Mesothelial cell of epicardium (in vitro differentiated cells): ENCODE measurements around the gene KCNH3. TPM values are rescaled to one million over a fixed set of nuclear protein-coding genes. Genes with fewer than 3 reads are reported as not detected.

Source experiments
- DNase-seq, 2 experiments: peaks; one replicate each; pipeline ENCODE4 v3.0.0; 2021; ENCODE audit warnings: low spot score in 2 of 2; ENCODE audit not compliant: unreplicated experiment in 2 of 2
- H3K27ac Mint-ChIP-seq: 2 replicates; pipeline ENCODE4 v1.8.0; 2021; ENCODE audit warnings: mixed read lengths
- H3K27me3 Mint-ChIP-seq: 2 replicates; pipeline ENCODE4 v1.8.0; 2021; ENCODE audit warnings: low read depth, mixed read lengths
- H3K36me3 Mint-ChIP-seq: 2 replicates; pipeline ENCODE4 v1.8.0; 2021; ENCODE audit warnings: mixed read lengths
- H3K4me1 Mint-ChIP-seq: 2 replicates; pipeline ENCODE4 v1.8.0; 2021; ENCODE audit warnings: mixed read lengths
- H3K4me3 Mint-ChIP-seq: 2 replicates; pipeline ENCODE4 v1.8.0; 2021; ENCODE audit warnings: mild to moderate bottlenecking, moderate library complexity, mixed read lengths
- H3K9me3 Mint-ChIP-seq: 2 replicates; pipeline ENCODE4 v1.8.0; 2021; ENCODE audit warnings: mixed read lengths
- total RNA-seq: library from RNA; stranded (reverse); gene quantifications from 3 replicates; pipeline ENCODE4 v1.2.1, GENCODE V29; 2021
- TF ChIP-seq, protein P1 (sequence below): fragments of 200-600 bp; sonication (generic); IDR thresholded peaks from one replicate; pipeline ENCODE4 v1.5.0; 2021; ENCODE audit warnings: antibody characterized with exemption; ENCODE audit not compliant: unreplicated experiment

KCNH3 gene
- total RNA-seq, 1 donor from 2014 or later: 1.8 TPM

DNA sequence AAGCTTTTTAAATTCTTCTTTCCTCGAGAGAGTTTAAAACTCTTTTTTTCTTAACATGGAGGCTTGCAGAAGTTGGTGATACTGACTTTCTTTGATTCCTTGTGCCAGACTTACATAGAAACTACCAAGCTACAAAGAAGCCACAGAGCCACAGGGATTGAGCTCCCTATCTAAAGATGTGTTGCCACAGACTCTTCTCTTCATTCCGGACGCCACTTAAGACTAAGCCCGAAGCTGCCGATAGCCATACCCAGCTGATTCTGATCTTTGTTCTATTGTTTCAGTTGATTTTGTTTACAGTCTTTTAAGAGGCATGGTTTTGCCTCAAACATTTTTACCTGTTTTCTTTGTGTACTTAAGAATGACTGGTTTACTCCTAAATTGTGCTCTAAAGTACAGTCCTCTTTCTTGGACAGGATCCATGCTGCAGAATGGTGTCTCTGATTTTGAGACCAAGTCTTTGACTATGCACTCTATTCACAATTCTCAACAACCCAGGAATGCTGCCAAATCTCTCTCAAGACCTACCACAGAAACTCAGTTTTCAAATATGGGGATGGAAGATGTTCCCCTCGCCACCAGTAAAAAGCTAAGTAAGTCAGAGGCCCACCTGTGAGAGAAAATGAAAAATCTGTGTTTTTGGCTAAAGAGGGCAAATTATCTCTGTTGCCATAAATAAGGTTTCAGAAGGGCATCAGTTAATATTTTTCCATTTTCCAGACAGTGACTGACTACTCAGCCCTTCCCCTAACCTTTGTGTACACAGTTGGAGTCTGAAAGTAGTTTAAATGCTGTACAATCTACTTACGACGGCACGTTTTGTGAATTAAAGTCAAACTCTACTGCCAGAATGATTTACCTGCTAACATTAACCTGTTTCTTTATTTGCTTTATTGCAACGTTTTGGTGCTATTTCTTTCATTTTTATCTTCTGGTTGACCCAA is 42.1 kb upstream of the KCNH3 start:
- DNase-seq: no peak
- Mint-ChIP-seq H3K27me3 (no peaks in the 10 kb centered on the region), H3K27ac (peak overlapping the region; percentile 86), H3K4me3 (no peak overlapping the region), H3K4me1 (peaks cover 30% of the 10 kb centered on the region), H3K9me3 (no peaks in the 10 kb centered on the region), H3K36me3 (peaks cover 40% of the 10 kb centered on the region)
- TF ChIP-seq, protein P1, sequence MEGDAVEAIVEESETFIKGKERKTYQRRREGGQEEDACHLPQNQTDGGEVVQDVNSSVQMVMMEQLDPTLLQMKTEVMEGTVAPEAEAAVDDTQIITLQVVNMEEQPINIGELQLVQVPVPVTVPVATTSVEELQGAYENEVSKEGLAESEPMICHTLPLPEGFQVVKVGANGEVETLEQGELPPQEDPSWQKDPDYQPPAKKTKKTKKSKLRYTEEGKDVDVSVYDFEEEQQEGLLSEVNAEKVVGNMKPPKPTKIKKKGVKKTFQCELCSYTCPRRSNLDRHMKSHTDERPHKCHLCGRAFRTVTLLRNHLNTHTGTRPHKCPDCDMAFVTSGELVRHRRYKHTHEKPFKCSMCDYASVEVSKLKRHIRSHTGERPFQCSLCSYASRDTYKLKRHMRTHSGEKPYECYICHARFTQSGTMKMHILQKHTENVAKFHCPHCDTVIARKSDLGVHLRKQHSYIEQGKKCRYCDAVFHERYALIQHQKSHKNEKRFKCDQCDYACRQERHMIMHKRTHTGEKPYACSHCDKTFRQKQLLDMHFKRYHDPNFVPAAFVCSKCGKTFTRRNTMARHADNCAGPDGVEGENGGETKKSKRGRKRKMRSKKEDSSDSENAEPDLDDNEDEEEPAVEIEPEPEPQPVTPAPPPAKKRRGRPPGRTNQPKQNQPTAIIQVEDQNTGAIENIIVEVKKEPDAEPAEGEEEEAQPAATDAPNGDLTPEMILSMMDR: no peak

DNA sequence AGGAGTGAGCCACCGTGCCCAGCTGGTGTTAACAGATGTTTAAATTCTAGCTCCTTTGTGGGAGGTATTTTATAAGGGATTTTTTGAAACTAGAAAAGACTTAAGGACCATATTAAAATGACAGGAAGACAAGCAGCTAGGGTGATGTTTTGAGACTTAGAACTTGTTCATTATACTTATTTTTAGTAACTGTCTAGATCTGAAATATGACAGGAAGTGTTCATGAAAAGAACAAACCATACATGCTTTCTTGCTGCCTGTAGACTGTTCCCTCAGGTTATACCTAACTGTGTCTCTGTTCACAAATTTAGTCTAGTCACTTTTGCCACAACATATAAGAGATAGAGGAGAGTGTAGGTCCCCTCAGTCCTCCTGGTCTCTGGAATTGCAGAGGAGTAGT is 36.9 kb upstream of the KCNH3 start:
- no peak overlapping the region for H3K4me3 Mint-ChIP-seq
- TF ChIP-seq, protein P1: no peak
- no peaks in the 10 kb centered on the region for H3K27me3 Mint-ChIP-seq
- H3K9me3 Mint-ChIP-seq: no peaks in the 10 kb centered on the region
- H3K27ac Mint-ChIP-seq: peak overlapping the region; percentile 30
- peaks cover 12% of the 10 kb centered on the region for H3K4me1 Mint-ChIP-seq
- peaks cover 50% of the 10 kb centered on the region for H3K36me3 Mint-ChIP-seq
- no peak for DNase-seq

DNA sequence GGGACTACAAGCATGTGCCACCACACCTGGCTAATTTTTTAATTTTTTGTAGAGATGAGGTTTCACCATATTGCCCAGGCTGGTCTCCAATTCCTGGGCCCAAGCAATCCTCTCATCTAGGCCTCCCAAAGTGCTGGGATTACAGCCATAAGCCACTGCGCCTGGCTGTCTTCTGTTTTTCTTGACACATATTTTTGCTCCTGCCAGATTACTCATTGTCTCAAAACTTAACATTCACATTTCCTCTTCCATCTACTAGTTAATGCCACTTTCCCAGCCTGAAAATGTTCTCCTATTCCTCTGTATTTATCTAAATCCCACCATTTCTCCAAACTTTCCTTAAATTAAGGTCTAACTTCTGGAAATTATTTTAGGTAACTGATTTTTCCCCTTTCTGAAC is 36.2 kb upstream of the KCNH3 start:
- no peaks in the 10 kb centered on the region for H3K27me3 Mint-ChIP-seq
- TF ChIP-seq, protein P1: no peak
- no peaks in the 10 kb centered on the region for H3K9me3 Mint-ChIP-seq
- H3K27ac Mint-ChIP-seq: no peak overlapping the region
- H3K4me3 Mint-ChIP-seq: no peak overlapping the region
- no peak for DNase-seq
- H3K36me3 Mint-ChIP-seq: peaks cover 47% of the 10 kb centered on the region
- peaks cover 11% of the 10 kb centered on the region for H3K4me1 Mint-ChIP-seq

DNA sequence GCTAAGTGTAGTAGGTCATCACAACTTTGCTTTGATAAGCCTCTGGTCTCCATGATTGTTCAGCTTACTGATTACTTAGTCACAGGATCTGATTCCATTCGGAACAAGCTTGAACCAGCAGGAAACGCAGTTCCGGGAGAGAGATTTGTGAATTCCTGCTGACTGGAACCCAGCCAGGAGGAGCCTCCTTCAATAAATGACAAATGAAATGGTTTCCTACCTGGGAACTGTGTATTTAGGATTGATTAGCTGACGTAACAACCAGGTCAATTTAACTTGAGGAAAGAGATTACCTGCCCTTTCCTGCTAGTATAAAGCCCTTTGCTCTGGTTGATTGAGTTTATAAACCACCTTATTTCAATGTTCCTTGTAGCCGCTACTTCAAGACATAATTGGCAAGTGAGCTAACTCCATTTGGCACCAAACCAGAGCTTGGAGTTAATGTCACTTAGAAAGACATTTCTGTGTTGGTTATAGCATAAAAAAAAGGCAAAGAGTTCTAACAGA is 35.1 kb upstream of the KCNH3 start:
- TF ChIP-seq, protein P1: no peak
- no peak overlapping the region for H3K4me3 Mint-ChIP-seq
- no peaks in the 10 kb centered on the region for H3K9me3 Mint-ChIP-seq
- peak overlapping the region; percentile 77 for H3K27ac Mint-ChIP-seq
- H3K36me3 Mint-ChIP-seq: peaks cover 48% of the 10 kb centered on the region
- DNase-seq: no peak
- no peaks in the 10 kb centered on the region for H3K27me3 Mint-ChIP-seq
- H3K4me1 Mint-ChIP-seq: peaks cover 9% of the 10 kb centered on the region

DNA sequence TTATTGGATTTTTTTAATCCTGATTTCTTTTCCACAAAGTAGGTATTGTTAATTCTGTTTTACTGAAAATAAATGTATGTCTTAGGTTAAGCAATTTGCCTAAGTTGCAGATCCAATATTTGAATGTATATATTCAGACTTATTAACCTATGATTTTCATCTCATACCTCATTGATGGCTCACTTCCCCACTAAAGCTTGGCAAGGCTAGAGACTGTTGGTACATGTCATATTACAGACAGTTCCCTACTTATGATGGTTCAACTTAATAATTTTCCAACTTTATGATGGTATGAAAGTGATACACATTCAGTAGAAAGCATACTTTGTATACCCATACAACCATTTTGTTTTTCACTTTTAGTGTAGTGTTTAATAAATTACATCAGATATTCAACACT is 33.2 kb upstream of the KCNH3 start:
- peaks cover 9% of the 10 kb centered on the region for H3K4me1 Mint-ChIP-seq
- no peak for DNase-seq
- no peaks in the 10 kb centered on the region for H3K27me3 Mint-ChIP-seq
- peaks cover 35% of the 10 kb centered on the region for H3K36me3 Mint-ChIP-seq
- H3K9me3 Mint-ChIP-seq: no peaks in the 10 kb centered on the region
- no peak overlapping the region for H3K4me3 Mint-ChIP-seq
- no peak overlapping the region for H3K27ac Mint-ChIP-seq
- TF ChIP-seq, protein P1: no peak
